GM12878 (cell line): ENCODE measurements around the gene SLC7A1.

ENCODE experiments used
- CHD1 ChIP-seq: IDR thresholded peaks from 2 replicates; pipeline ENCODE4 v1.6.1; 2012; ENCODE audit warnings: low read depth, low read length, improper control_type of control experiment
- CTCF ChIP-seq, 3 experiments: IDR thresholded peaks in 2 of 3; conservative IDR thresholded peaks in 1 of 3; 2 replicates each; pipeline ENCODE4 v1.5.1; 2011; ENCODE audit warnings: low read depth in 3 of 3, low read length in 3 of 3, mild to moderate bottlenecking in 3 of 3, control low read depth in 2 of 3, moderate library complexity in 2 of 3, inconsistent platforms in 1 of 3, mixed read lengths in 1 of 3; ENCODE audit not compliant: control insufficient read depth in 2 of 3, insufficient read depth in 1 of 3; ENCODE audit errors: extremely low read depth in 1 of 3
- ELK1 ChIP-seq: IDR thresholded peaks from 2 replicates; pipeline ENCODE4 v1.6.1; 2012; ENCODE audit warnings: low read depth, low read length, improper control_type of control experiment
- MAX ChIP-seq: IDR thresholded peaks from 2 replicates; pipeline ENCODE4 v1.6.1; 2012; ENCODE audit warnings: low read depth, low read length, improper control_type of control experiment
- PBX3 ChIP-seq: IDR thresholded peaks from 2 replicates; pipeline ENCODE4 v1.6.1; 2011; ENCODE audit warnings: mild to moderate bottlenecking, low read depth, low read length, moderate library complexity; ENCODE audit not compliant: insufficient replicate concordance
- SMC3 ChIP-seq: IDR thresholded peaks from 2 replicates; pipeline ENCODE4 v1.6.1; 2011; ENCODE audit warnings: low read length, improper control_type of control experiment, borderline replicate concordance
- SP1 ChIP-seq: IDR thresholded peaks from one replicate; pipeline ENCODE4 v1.6.1; 2011; ENCODE audit warnings: low read depth, low read length
- STAT3 ChIP-seq: IDR thresholded peaks from 2 replicates; pipeline ENCODE4 v1.6.1; 2011; ENCODE audit warnings: low read depth, low read length, improper control_type of control experiment
- ZNF592 ChIP-seq: fragments of 450-650 bp; IDR thresholded peaks from 2 replicates; pipeline ENCODE4 v1.6.1; 2017; ENCODE audit warnings: mild to moderate bottlenecking, moderate library complexity

GRCh38 chr13:29556742-29557141, 38.7 kb downstream of the SLC7A1 start:
- TF ChIP-seq CTCF (IDR thresholded peaks at IDR 0.05 in 2 of 3, conservative IDR thresholded peaks at IDR 0.05 in 1 of 3; ENCODE audit: control insufficient read depth in 2 of 3, extremely low read depth in 1 of 3, insufficient read depth in 1 of 3, low read depth in 3 of 3, low read length in 3 of 3) = no peak
- no peak for TF ChIP-seq MAX
- no peak for TF ChIP-seq PBX3
- TF ChIP-seq ELK1 = no peak
- no peak for TF ChIP-seq SMC3
- TF ChIP-seq STAT3 = no peak
- no peak for TF ChIP-seq ZNF592
- no peak for TF ChIP-seq CHD1
- no peak for TF ChIP-seq SP1
